ENCODE data around the gene IRF9. TPM values are rescaled to one million over a fixed set of nuclear protein-coding genes. Genes with fewer than 3 reads are reported as not detected.
"Not testable (repeated sequence)": the region's sequence is repeated elsewhere in the genome, so short reads cannot be mapped to it uniquely, and the experiment has no call there.

Gene IRF9
- polyA plus RNA-seq, 5 donors, result 49.8 to 68.6 (median 57.2) TPM

- no peak for DNase-seq
Observed at GRCh38 chr14:24194186-24194872, 33.3 kb downstream of the IRF9 start.

GRCh38 chr14:24194873-24195185, 33.8 kb downstream of the IRF9 start:
- no peak for DNase-seq

- DNase-seq, result peak; percentile 91 to 92
Observed at GRCh38 chr14:24195186-24196070, 34.4 kb downstream of the IRF9 start, which contains the start of gene TM9SF1. TM9SF1 (minus strand) TSS chr14:24195441; CDS start chr14:24195019, 422 bp downstream.

- DNase-seq, result no peak
Observed at GRCh38 chr14:24196071-24197055, 35.3 kb downstream of the IRF9 start.

GRCh38 chr14:24197056-24197450, 36.0 kb downstream of the IRF9 start:
- DNase-seq, result no peak

- no peak for DNase-seq
Observed at GRCh38 chr14:24198814-24199524, 37.9 kb downstream of the IRF9 start.

GRCh38 chr14:24202538-24202937, 41.5 kb downstream of the IRF9 start:
- not testable (repeated sequence) for DNase-seq

GRCh38 chr14:24203249-24203886, 42.3 kb downstream of the IRF9 start:
- not testable (repeated sequence) for DNase-seq

GRCh38 chr14:24204163-24205146, 43.4 kb downstream of the IRF9 start:
- DNase-seq, result no peak

- DNase-seq, result no peak
Observed at GRCh38 chr14:24206260-24207103, 45.4 kb downstream of the IRF9 start.

GRCh38 chr14:24207104-24207551, 46.1 kb downstream of the IRF9 start:
- DNase-seq, result no peak

- no peak for DNase-seq
Observed at GRCh38 chr14:24207625-24208024, 46.6 kb downstream of the IRF9 start.

- no peak for DNase-seq
Observed at GRCh38 chr14:24211311-24211710, 50.2 kb downstream of the IRF9 start.

- DNase-seq, result peak; percentile 95 to 96
Observed at GRCh38 chr14:24212924-24213865, 52.1 kb downstream of the IRF9 start, which contains the start of gene CHMP4A. CHMP4A (minus strand) TSS chr14:24213488; CDS start chr14:24213439, 49 bp downstream.

- DNase-seq, result no peak
Observed at GRCh38 chr14:24213866-24214662, 53.0 kb downstream of the IRF9 start.

Measured in right lung (tissue), 5 donors.